Measurements from ENCODE around the gene GSK3A. TPM values are rescaled to one million over a fixed set of nuclear protein-coding genes. Genes with fewer than 3 reads are reported as not detected.

GSK3A gene
- total RNA-seq, 1 donor from 2014 or later = 68.0 TPM

- Mint-ChIP-seq H3K4me3 (no peak overlapping the region), H3K27me3 (ENCODE audit: low read depth) (peaks cover 15% of the 10 kb centered on the region), H3K4me1 (peaks cover 46% of the 10 kb centered on the region), H3K36me3 (ENCODE audit: low read depth) (peaks cover 2% of the 10 kb centered on the region), H3K27ac (ENCODE audit: unreplicated experiment) (no peak overlapping the region), H3K9me3 (no peaks in the 10 kb centered on the region)
- TF ChIP-seq CTCF (conservative IDR thresholded peaks at IDR 0.05) = no peak
- DNase-seq (ENCODE audit: low read depth, low spot score) = no peak
Measured at GRCh38 chr19:42249149-42249750, 6.8 kb upstream of the GSK3A start.

GRCh38 chr19:42248270-42249148 is 6.1 kb upstream of the GSK3A start:
- Mint-ChIP-seq H3K4me3 (no peak overlapping the region), H3K27ac (ENCODE audit: unreplicated experiment) (no peak overlapping the region), H3K27me3 (ENCODE audit: low read depth) (peaks cover 15% of the 10 kb centered on the region), H3K9me3 (no peaks in the 10 kb centered on the region), H3K36me3 (ENCODE audit: low read depth) (peaks cover 2% of the 10 kb centered on the region), H3K4me1 (peaks cover 48% of the 10 kb centered on the region)
- DNase-seq (ENCODE audit: low read depth, low spot score) = no peak
- TF ChIP-seq CTCF (conservative IDR thresholded peaks at IDR 0.05) = no peak

- H3K27me3 Mint-ChIP-seq (ENCODE audit: low read depth) = peaks cover 19% of the 10 kb centered on the region
- H3K4me1 Mint-ChIP-seq = peaks cover 53% of the 10 kb centered on the region
- TF ChIP-seq CTCF (conservative IDR thresholded peaks at IDR 0.05) = no peak
- no peak overlapping the region for H3K27ac Mint-ChIP-seq (ENCODE audit: unreplicated experiment)
- no peak for DNase-seq (ENCODE audit: low read depth, low spot score)
- no peaks in the 10 kb centered on the region for H3K9me3 Mint-ChIP-seq
- peaks cover 2% of the 10 kb centered on the region for H3K36me3 Mint-ChIP-seq (ENCODE audit: low read depth)
- H3K4me3 Mint-ChIP-seq = no peak overlapping the region
Measured at GRCh38 chr19:42247640-42248199, 5.3 kb upstream of the GSK3A start.

- H3K4me3 Mint-ChIP-seq = peak overlapping the region; percentile 92
Measured at GRCh38 chr19:42246922-42247639, 4.7 kb upstream of the GSK3A start.

More at GRCh38 chr19:42246922-42247639, 4.7 kb upstream of the GSK3A start:
- peaks cover 2% of the 10 kb centered on the region for H3K36me3 Mint-ChIP-seq (ENCODE audit: low read depth)
- H3K27ac Mint-ChIP-seq (ENCODE audit: unreplicated experiment) = peak overlapping the region; percentile 96
- no peaks in the 10 kb centered on the region for H3K9me3 Mint-ChIP-seq
- H3K4me1 Mint-ChIP-seq = peaks cover 49% of the 10 kb centered on the region
- peaks cover 21% of the 10 kb centered on the region for H3K27me3 Mint-ChIP-seq (ENCODE audit: low read depth)
- no peak for DNase-seq (ENCODE audit: low read depth, low spot score)
- no peak for TF ChIP-seq CTCF (conservative IDR thresholded peaks at IDR 0.05)

All from neural crest cell (in vitro differentiated cells).